SK-N-MC (cell line): ENCODE measurements around the gene CPAMD8.

Source experiments
- DNase-seq: peaks from one replicate; pipeline ENCODE4 v3.0.0-alpha.2; 2011; ENCODE audit warnings: low read depth, low spot score
- H3K27ac ChIP-seq: fragments of 200-600 bp; sonication (generic); 2 replicates; pipeline ENCODE4 v1.5.1; 2016; ENCODE audit warnings: mixed run types
- H3K36me3 ChIP-seq: fragments of 200-600 bp; sonication (generic); 2 replicates; pipeline ENCODE4 v1.6.1; 2017; ENCODE audit warnings: antibody characterized with exemption, low read length, mixed read lengths; ENCODE audit not compliant: insufficient read depth
- H3K4me3 ChIP-seq: fragments of 200-600 bp; sonication (generic); 2 replicates; pipeline ENCODE4 v1.5.1; 2016
- H3K9ac ChIP-seq: fragments of 200-600 bp; sonication (generic); 2 replicates; pipeline ENCODE4 v1.8.0; 2017; ENCODE audit warnings: mixed run types, mixed read lengths; ENCODE audit not compliant: insufficient read length
- H3K9me3 ChIP-seq: fragments of 200-600 bp; sonication (generic); 2 replicates; pipeline ENCODE4 v1.6.1; 2017; ENCODE audit warnings: low read depth, mild to moderate bottlenecking, antibody characterized with exemption, low read length, moderate library complexity, mixed read lengths
- EZH2 ChIP-seq: fragments of 200-600 bp; sonication (generic); IDR thresholded peaks from one replicate; pipeline ENCODE4 v1.6.1; 2017; ENCODE audit warnings: antibody characterized with exemption
- FOXP2 ChIP-seq: optimal IDR thresholded peaks from 2 replicates; pipeline ENCODE3; 2011; ENCODE audit warnings: mild to moderate bottlenecking, moderate library complexity; ENCODE audit not compliant: insufficient read depth; ENCODE audit errors: extremely low read length, control extremely low read depth
- POLR2AphosphoS5 ChIP-seq: IDR thresholded peaks from 2 replicates; pipeline ENCODE4 v1.6.1; 2012; ENCODE audit warnings: mild to moderate bottlenecking, low read depth, low read length, borderline replicate concordance

Gene CPAMD8

GRCh38 chr19:17026706-17027534, at the start of gene CPAMD8:
CPAMD8 (minus strand) TSS chr19:17026810; CDS start chr19:17026642, 168 bp downstream.
- Histone ChIP-seq H3K4me3 (peak within 1 kb of the TSS; percentile 54), H3K9ac (no peak within 1 kb of the TSS)

GRCh38 chr19:17075864-17076542, 49.4 kb upstream of the CPAMD8 start:
- no peak for DNase-seq
- Histone ChIP-seq H3K9me3 (no peaks in the 10 kb centered on the region), H3K27ac (no peak overlapping the region), H3K36me3 (peaks cover 20% of the 10 kb centered on the region; the same call in 1 of the 2 replicates), H3K4me3 (peak overlapping the region; percentile 91), H3K9ac (peak overlapping the region; percentile 77)
- TF ChIP-seq FOXP2 (no peak), EZH2 (no peak), POLR2AphosphoS5 (no peak)

More at GRCh38 chr19:17026706-17027534, at the start of gene CPAMD8:
- DNase-seq: no peak
- Histone ChIP-seq H3K36me3 (no peaks in the 10 kb centered on the region), H3K9me3 (no peaks in the 10 kb centered on the region), H3K27ac (no peak within 1 kb of the TSS)
- TF ChIP-seq FOXP2 (no peak), EZH2 (no peak), POLR2AphosphoS5 (no peak)

GRCh38 chr19:17075035-17075863, 48.6 kb upstream of the CPAMD8 start, which contains the start of the genes HAUS8 and MYO9B:
HAUS8 (minus strand) TSS chr19:17075452; CDS start chr19:17075422, 30 bp downstream.
MYO9B (plus strand) TSS chr19:17075777; CDS start chr19:17101718, 25,941 bp downstream.
- DNase-seq: peak; percentile 94
- Histone ChIP-seq H3K9me3 (no peaks in the 10 kb centered on the region), H3K27ac (peak within 1 kb of the TSS; percentile 86; the same call in 1 of the 2 replicates), H3K9ac (peak within 1 kb of the TSS; percentile 95), H3K4me3 (peak within 1 kb of the TSS; percentile 100), H3K36me3 (peaks cover 25% of the 10 kb centered on the region; the same call in 1 of the 2 replicates)
- TF ChIP-seq EZH2 (no peak), POLR2AphosphoS5 (peak; percentile 92), FOXP2 (peak; percentile 88)

GRCh38 chr19:17074634-17075034, 48.0 kb upstream of the CPAMD8 start:
- H3K9me3 ChIP-seq: no peaks in the 10 kb centered on the region
- DNase-seq: no peak
- peak overlapping the region; percentile 100 for H3K4me3 ChIP-seq
- H3K27ac ChIP-seq: peak overlapping the region; percentile 44; the same call in 1 of the 2 replicates
- TF ChIP-seq FOXP2 (no peak), POLR2AphosphoS5 (no peak), EZH2 (no peak)
- peaks cover 25% of the 10 kb centered on the region; the same call in 1 of the 2 replicates for H3K36me3 ChIP-seq
- peak overlapping the region; percentile 95 for H3K9ac ChIP-seq

- no peaks in the 10 kb centered on the region for H3K9me3 ChIP-seq
- TF ChIP-seq FOXP2: no peak
- no peak for TF ChIP-seq EZH2
- TF ChIP-seq POLR2AphosphoS5: no peak
- peaks cover 25% of the 10 kb centered on the region; the same call in 1 of the 2 replicates for H3K36me3 ChIP-seq
- H3K27ac ChIP-seq: no peak overlapping the region
- no peak for DNase-seq
- H3K4me3 ChIP-seq: peak overlapping the region; percentile 100
- peak overlapping the region; percentile 95 for H3K9ac ChIP-seq
Measured at GRCh38 chr19:17073869-17074633, 47.4 kb upstream of the CPAMD8 start.

- Histone ChIP-seq H3K36me3 (peaks cover 42% of the 10 kb centered on the region; the same call in 1 of the 2 replicates), H3K9ac (no peak overlapping the region), H3K4me3 (no peak overlapping the region), H3K27ac (no peak overlapping the region), H3K9me3 (no peaks in the 10 kb centered on the region)
- TF ChIP-seq EZH2 (no peak), FOXP2 (no peak), POLR2AphosphoS5 (no peak)
- DNase-seq: no peak
Measured at GRCh38 chr19:17070912-17071311, 44.3 kb upstream of the CPAMD8 start.

- Histone ChIP-seq H3K4me3 (no peak overlapping the region), H3K9me3 (no peaks in the 10 kb centered on the region), H3K36me3 (peaks cover 42% of the 10 kb centered on the region; the same call in 1 of the 2 replicates), H3K9ac (no peak overlapping the region), H3K27ac (no peak overlapping the region)
- TF ChIP-seq POLR2AphosphoS5: no peak
- DNase-seq: no peak
Measured at GRCh38 chr19:17070421-17070820, 43.8 kb upstream of the CPAMD8 start.
